NCI-H446 (cell line): ENCODE results near the gene RNASE13.
"Not testable (repeated sequence)": the region's sequence is repeated elsewhere in the genome, so short reads cannot be mapped to it uniquely, and the experiment has no call there.

Experiments
- DNase-seq, 2 experiments: peaks; one replicate each; lab custom pipeline; 2025; lab: John Stamatoyannopoulos, UW

Gene RNASE13

GRCh38 chr14:20988717-20989470 is 45.7 kb downstream of the RNASE13 start:
- DNase-seq, result peak in 1 of 2 experiments; percentile 13

GRCh38 chr14:20986811-20987210 is 47.8 kb downstream of the RNASE13 start:
- peak in 1 of 2 experiments; percentile 64 for DNase-seq

- not testable (repeated sequence) for DNase-seq
Measured at GRCh38 chr14:20985650-20986049, 49.0 kb downstream of the RNASE13 start.
